ENCODE measurements around the gene POU2F3.

POU2F3 gene

DNA sequence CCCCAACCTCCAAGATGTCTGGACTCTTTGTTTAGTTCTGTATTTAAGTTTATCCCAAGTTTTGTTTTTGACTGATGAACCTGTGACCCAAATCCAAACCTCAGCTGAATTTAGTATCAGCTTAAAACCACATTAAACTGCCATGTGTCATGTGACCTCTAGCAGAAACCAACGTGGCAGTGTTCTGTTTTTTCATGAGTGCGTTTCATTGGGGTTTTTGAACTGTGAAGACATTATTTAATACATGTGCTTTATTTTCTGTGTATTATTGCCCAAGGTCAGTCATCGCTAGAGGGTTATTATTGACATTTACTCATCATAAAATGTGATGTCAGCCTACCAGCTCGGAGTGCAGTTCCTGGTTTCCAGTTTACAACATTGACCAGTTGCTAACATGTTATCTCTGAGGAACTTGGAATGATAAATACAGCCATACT, 86.9 kb downstream of the POU2F3 start:
- DNase-seq, result no peak

DNA sequence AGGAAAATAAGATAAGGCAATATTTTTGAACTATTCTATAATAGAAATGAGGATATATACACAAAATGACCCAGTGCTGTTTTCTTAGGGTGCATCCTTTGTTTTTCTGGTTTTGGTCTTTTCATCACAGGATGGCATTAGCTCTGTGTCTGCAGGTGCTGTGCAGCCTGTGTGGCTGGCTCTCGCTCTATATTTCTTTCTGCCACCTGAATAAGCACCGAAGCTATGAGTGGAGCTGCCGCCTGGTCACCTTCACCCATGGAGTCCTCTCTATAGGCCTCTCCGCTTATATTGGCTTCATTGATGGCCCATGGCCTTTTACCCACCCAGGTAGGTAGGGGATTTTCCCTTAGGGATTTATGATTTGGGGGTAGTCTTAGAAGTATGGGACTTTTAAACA, 87.4 kb downstream of the POU2F3 start:
- DNase-seq, result no peak

DNA sequence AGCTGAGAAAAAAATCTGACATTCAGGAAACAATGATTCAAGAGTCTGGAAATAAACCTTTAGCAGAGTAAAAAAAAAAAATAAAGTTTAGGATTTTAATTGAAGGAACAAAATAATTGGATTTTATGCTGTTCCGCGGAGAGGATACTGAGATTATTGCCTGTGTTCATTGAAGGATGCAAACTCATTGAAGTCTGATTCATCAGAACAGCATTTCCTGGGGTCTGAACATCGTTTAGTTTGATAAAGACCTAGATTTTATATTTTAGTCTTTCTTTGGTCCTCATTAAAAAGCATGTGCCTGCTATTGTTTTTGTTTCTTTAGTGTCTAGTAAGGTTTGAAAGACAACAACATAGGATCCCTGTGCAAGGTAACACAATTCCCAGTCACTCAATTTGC, 89.6 kb downstream of the POU2F3 start:
- DNase-seq, result no peak

DNA sequence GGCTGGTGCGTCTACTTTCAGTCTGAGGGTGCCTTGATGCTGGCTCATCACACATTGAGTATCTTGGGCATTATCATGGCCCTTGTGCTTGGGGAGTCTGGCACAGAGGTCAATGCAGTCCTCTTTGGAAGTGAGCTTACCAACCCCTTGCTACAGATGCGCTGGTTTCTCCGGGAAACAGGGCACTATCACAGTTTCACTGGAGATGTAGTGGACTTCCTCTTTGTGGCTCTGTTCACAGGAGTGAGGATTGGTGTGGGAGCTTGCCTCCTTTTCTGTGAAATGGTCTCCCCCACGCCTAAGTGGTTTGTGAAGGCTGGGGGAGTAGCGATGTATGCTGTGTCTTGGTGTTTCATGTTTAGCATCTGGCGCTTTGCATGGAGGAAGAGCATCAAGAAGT, 90.1 kb downstream of the POU2F3 start:
- no peak for DNase-seq

DNA sequence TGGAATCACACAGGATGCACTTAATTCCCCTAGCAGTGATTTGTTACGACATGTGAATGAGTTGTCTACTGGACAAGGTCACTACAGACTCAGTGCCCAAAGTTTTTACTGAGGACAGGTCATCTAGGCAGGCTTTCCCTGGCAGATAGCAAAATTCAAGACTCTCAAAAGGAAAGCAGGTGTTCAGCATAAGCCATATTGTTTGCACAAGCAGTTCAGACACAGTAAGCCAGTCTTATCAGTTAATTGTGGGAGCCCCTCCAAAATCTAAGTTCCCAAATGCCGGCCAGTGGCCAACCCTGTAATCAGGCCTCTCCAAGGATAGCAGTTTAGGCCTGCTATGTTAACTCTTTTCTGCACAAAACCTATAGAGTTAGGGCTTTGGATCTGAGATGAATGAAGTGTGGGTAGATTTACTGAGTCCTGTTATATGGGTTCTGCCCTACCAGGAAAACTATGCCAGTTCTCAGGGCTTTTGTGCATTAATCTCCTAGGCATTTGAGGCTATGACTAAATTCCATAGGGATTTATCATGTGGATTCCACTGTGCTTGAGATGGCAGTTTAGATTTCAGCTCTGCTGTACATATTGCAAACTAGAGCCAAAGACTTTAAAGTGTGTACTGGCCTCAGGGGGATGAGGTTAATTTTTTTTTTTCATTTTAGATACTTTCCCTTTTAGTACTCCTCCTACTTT, 91.5 kb downstream of the POU2F3 start:
- DNase-seq, result no peak

DNA sequence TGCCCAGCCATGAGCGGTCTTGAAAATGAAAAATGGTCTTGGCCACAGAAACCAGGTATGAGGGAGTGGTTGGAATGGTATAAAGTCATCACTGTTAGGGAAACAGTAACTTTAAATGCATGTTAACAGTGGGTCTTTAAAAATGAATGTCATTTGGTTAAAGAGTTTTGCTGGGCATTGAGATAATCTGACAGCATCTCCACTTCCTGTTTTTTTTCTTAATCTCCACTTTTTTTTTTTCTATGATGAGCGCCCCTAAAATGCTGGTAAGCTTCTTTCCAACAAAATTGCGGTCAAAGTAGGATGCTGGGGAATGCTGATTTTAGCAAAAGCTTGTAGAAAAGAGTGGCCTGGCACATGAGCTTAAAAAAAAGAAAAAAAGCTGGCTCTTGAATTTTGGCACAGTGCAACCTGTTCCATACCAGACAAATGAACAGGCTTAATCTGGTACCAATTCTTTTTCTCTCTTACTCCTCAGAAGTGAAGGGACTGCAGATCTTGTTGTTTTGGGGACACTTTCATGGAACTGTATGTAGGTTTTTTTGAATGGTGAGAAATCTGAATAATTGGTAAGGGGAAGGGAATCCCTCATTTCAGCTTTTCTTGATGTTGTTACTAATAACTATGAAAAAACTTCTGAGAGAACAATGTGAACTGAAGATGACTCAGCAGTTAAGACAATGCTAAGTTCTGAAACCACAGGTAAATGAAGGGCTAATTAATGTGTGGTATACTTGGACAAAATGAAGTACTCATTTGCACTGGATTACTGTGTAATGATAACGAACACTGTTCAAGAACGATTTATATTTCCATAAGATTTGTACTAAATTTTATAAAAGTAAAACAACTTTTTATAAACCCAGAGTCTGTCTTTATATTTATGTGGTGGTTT, 93.1 kb downstream of the POU2F3 start:
- DNase-seq, result no peak

DNA sequence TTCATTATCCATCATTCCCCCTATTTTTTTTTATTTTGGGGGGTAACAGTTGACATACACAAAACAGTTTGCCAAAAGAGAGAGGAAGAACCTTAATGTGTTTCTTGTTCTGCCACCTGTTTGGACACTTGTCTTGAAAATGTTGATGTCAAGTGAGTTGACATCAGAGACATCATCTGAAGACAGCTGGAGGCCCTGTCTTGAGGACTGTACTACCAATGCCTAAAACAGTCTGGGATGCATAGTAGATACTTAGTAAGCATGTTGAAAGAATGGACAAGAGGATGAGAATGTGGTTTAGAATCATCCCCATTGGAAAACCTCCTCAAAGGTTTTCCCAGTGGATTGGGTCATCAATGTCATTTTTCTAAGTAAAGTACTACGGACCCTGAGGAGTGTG, 93.9 kb downstream of the POU2F3 start:
- DNase-seq, result no peak

DNA sequence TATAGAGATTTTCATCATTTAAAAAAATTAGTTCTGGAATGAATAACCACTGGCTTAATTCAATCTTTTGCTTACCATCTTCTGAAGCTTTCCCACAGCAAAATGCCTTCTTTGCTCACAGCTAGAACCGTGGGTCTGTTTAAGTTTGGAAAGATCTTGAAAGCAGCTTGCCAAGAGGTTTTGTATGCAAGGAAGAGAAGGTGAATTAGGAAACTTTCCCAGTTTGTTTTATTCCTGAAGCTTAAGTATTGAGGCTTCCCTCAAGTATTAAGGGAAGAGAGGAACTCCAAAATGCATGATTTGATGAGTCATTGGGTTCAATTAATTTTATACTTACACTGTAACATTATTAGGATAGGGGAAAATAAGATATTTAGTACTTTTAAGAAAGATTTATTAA, 94.4 kb downstream of the POU2F3 start:
- DNase-seq, result no peak

DNA sequence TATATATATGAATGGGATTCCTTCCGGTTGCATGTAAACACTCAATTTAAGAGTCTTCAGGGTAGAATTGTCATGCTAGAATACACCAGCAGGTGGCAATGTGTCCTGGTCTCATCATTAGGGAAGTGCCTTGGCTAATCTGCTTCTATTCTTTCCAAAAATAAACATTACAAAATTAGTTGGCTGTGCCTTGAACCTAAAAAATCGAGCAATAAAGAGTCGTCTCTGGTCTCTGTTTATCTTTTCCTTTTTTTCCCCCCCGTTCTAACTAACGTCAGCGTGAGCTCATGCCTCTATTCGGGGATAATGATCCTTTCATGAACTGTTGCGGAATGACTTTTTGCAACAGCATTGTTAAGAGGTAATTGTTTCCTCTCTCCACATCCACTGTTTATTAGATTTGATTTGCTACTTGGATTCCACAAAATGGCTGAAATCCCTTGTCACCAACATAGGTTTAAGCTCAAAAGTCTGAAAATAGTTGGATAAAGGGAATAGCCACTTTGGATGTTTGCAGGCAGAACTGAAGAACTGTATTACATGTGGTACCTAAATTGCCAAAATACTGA, 95.0 kb downstream of the POU2F3 start:
- DNase-seq, result peak in 3 of 4 experiments; percentile 13 to 26 (median 14)

DNA sequence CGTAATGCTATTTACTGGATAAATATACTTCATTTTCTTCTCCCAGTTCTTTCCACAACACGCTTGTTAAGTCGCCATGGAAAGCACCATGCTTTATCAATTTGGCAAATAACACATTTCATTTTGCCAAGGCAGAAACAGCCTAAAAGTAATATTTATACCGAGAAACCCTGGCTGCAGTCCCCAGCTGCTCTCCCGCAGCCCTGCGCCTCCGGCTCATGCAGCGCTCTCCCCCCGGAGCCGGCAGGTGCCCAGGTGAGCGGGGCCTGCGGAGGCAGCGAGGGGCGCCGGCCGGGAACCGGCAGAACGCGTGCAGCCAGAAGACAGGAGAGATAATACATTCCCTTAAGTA, 95.6 kb downstream of the POU2F3 start:
- DNase-seq, result no peak

DNA sequence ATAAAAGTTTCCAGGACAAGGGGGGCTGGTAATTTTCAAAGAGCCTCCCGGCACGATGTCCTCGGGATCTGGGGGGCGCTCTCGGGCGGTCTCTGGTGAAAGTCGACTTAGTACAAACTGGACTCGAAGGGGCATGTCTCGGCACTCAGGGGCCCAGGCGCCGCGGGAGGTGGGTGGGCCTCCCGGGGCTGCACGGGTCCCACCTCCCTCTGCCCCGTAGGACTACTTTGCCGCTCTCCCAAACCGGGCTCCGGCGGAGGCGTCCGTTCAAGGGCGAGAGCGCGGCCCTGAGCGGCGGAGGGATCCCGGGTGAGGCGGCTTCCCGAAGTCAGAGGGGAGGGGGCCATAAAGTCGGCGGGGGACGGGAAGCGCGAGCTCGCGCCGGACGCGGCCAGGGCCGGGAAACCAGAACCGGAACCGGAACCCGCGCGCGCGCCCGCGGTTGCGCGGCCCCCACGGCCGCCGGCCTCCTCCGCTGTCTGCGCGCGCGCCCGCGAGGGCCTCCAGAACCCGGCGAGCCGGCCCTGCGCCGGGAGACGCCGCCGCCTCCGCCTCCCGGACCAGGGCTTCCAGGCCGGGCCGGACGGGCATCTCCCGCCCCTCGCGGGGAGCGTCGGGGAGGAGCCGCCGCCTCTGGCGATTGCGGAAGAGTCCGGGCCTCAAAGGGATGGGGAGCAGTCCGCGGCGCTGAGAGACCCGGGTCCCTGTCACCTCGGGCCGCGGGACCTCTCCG, 96.1 kb downstream of the POU2F3 start, which contains the start of gene ARHGEF12:
ARHGEF12 (plus strand) TSS at position 506 of the 733 bp plus-strand sequence. CDS start 831 bp downstream, outside the sequence.
- peak; percentile 57 to 66 (median 62) for DNase-seq

DNA sequence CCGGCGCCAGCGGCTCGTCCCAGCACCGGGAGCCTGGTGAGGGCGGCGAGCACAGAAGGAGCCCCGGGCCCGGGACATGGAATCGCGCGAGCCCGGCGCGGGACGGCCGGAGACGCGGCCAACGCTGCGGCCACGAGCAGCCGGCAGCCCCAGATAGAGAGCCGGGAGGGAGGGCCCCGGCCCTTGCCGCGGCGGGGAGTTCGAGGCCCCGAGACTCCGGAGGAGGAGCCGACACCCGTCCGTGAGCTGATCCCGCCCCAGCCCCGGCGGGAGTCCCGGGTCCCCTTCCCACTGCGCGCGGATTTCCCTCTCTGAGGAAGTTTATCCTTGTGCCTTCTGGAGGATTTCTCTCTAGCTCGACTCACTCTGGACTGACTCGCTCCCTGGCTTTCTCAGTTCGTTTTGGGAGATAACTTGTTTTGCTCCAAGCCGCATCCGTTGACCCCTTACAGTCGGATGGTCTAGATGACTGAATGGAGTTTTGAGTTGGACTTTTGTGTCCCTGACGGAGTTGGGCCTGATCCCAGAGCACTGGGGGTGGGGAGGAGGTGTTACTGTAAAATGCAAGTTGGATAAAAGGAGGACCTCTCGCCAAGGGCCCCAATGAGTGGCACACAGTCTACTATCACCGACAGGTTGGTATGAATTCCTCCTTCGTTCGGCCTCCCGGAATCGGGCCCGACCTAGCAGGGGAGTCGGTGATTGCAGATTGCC, 96.9 kb downstream of the POU2F3 start:
- peak in 1 of 4 experiments; percentile 35 for DNase-seq

DNA sequence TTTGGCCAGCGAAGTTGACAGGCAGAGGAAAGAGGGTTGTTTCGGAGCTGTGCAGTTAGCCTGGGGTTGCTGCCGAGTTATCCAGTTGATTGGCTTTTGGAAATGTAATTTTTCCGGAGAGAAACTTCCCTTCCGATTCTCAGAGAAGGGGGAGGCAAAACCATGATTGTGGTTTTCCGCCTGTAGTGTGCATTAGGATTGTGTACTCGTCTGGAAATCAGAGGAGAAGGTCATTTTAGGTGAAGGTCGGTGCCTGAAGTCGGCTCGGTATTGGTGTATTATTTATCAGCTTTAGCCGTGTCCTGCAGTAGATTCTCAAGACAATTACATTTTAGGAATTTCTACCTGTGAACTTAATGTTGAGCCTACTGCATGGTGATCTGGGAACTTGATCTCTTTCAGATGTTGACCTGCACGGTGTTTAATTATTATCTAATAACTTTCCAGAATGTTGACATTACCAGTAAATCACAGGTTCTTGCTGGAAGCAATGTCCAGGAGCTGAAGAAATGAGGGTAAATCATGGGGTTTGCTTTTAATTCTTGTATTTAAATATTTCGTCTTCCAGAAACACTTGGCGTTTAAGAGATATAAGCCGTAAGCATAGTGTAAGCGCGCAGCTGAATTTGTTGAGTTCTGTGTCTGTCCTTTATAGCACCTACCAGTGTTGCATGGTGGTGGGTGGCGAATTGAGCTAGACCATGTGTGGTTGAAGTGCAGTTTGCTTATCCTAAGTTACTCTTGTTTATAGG, 97.6 kb downstream of the POU2F3 start:
- DNase-seq, result no peak

DNA sequence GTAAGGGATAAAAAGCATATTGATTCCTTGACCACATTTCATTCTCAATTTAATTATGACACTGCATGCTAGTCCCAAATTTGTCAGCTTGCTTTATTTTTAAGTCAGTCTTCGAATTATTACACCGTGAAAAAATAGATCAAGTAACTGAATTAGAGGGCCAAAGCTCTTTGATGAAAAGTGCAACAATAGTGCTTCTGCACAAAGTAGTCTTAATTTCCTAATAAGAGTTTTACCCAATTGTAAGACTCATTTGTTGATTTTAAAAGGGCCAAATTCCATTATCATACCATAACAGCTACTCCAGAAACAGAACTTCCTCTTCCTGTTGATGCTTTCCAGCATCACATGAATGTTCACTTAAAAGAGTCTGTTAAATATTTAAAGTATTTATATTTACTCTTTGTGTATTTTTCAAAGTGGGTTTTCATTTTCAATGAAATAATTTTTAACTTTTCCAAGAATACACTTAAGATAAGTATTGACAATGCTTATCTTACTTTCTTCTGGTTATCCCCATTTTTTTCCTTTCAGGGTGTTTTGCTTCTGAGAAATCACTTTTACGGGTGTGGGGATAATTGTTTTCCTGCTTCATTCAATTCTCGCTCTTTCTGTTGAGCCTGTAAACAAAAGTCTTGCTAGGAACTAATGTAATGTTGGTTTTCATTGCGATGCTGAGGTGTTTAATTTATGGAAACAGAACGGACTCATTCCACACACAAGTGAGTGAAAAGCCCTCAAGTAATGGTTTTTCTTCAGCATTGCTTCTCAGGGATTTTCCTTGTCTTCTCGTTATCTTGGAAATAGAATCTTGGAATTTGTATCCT, 98.4 kb downstream of the POU2F3 start:
- no peak for DNase-seq

DNA sequence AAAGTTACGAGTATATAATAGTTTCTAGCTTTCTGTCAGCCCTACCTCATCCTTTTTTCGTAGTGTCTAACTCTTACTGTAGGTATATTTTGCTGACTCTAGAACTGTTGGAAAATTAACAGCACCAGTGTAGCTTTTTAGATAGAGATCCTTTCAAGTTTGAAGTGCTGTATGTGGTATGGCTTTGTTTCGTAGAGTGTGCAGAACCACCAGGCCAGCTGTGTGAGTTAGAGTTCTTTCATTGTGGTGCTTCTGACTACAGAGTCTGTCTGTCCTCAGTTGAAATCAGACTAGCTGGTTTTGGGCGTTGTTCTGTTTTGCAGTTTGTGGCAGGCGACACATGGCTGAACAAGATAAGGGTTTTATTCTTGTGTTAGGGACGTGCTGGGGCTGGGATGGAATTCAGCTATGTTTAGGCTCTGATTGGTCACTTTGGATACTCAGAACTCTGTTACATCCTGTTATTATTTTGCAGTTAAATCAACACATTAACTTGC, 99.5 kb downstream of the POU2F3 start:
- no peak for DNase-seq

DNA sequence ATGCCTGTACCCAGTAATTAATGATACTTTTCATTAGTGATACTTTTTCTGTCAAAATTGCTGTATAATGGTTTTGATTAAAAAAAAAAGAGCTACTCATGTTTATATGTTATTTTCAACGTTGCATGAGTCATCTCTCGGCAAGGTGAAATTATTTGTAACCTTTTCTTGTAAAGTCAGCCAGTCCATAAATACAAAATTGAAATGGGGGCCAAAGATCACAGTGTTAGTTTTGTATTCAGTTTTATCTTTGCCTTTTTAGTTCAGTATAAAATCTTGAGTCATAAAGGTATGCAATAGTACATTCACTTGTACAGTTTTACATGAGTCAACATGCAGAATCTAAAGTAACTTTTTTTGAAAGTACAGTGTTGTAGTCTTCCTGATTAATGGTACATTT, 100.6 kb downstream of the POU2F3 start:
- no peak for DNase-seq

DNA sequence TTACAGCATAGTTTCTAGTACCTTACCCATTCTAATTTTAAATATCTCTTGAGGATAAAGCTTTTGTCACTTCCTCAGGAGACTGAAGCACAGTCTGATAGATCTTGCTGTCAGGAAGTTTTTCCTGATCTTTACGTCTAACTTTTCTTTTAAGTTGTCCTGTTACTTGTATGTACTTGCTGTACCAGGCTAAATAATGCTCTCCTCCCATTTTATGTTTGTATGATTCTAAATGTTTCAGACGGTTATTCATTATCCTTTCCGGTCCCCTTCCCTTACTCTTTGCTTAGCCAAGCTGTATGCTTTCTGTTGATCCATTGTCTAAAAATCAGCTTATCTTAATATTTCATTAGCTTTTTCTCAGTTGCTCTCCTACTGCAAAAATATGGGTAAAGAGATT, 102.3 kb downstream of the POU2F3 start:
- no peak for DNase-seq

DNA sequence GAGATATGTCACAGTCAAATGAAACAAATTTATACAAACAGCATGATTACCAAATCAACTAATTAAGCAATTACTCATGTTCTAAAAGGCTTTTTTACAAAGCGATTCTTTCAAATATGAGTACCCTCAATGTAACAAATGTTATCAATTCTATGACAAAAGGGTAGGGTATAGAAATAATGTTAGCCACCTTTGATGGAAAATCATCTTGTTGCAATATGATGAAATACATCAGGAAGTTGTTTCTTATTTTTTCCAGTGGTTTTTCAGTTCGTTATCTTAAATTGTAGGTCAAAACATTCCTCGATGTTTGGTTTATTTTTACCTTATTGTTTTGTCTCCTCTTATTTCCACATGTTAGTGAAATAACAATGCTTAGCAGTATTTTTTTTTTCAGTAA, 102.7 kb downstream of the POU2F3 start:
- DNase-seq, result no peak

DNA sequence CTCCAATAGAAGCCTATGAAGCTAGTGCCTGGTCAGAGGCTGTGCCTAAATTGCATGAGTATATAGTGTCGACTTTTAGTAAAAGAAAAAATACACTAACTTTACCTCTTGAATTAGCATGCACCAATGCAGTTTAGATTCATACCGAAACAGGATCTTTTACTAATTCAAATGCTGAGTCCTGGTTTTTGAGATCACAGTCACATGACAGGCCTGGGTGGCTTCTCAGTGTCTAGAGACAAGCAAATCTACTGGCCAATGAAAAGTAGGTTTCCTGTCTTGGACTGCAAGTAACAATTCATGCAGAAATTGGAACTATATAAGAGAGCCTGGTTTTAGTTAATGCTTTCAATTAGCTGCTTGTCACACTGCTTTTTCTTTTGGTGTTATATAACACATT, 103.5 kb downstream of the POU2F3 start:
- no peak for DNase-seq

DNA sequence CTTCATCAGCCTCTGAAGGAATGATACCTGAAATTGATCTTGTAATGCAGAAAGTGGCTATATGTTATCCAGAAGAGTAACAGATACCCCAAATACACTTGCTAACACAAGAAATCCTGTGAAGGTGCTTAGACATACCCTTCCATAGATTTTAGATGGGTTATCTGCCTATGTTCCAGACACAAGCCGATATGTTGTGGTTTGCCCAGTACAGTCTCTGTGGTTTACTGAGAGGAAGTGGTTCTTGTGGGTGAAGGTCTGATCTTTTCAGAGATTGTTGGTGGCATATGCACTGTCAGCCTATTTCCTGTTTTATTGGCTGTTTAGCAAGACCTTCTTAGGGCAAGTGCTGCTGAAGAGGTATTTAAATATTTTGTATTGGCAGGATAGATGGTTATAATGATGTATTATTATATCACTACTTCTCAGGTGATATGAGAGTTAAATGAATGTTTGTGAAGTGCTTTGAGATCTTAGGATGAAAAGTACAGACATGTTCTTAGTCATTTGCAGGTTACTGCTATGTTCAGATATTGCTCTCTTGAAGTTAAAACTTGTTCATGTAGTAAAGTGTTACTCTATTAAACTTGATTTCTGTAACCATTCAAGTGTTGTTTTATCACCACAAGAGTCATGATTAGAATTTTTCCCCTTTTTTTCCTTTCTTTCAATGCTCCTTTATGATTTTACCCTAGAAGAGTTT, 104.5 kb downstream of the POU2F3 start:
- DNase-seq, result no peak

Measured in activated CD4-positive, CD25-positive, alpha-beta regulatory T cell (primary cell).